Urothelium cell line (cell line): ENCODE results near the gene DUOX2.
"Not testable (repeated sequence)": the region's sequence is repeated elsewhere in the genome, so short reads cannot be mapped to it uniquely, and the experiment has no call there.

Experiments
- DNase-seq: peaks from one replicate; pipeline ENCODE4 v3.0.0; 2011; ENCODE audit warnings: low spot score, mixed read lengths
- FAIRE-seq: peaks from 2 replicates; lab custom pipeline; 2011; peaks lifted over from hg19 to GRCh38; lab: Jason Lieb, UNC

The DUOX2 gene

GRCh38 chr15:45120081-45120972 lies 6.4 kb upstream of the DUOX2 start:
- FAIRE-seq = no peak
- DNase-seq = no peak

- FAIRE-seq (no peak), DNase-seq (no peak)
Observed at GRCh38 chr15:45118996-45119395, 5.0 kb upstream of the DUOX2 start.

GRCh38 chr15:45118131-45118588 lies 4.2 kb upstream of the DUOX2 start:
- FAIRE-seq = peak; percentile 61

GRCh38 chr15:45117308-45118130 lies 3.5 kb upstream of the DUOX2 start:
- DNase-seq (no peak), FAIRE-seq (no peak)

More at GRCh38 chr15:45118131-45118588, 4.2 kb upstream of the DUOX2 start:
- peak; percentile 91 for DNase-seq

- no peak for DNase-seq
- no peak for FAIRE-seq
Observed at GRCh38 chr15:45116482-45117307, 2.7 kb upstream of the DUOX2 start.

- no peak for FAIRE-seq
- DNase-seq = no peak
Observed at GRCh38 chr15:45116006-45116481, 2.1 kb upstream of the DUOX2 start.

GRCh38 chr15:45115312-45115820 lies 1.4 kb upstream of the DUOX2 start:
- FAIRE-seq (no peak), DNase-seq (no peak)

GRCh38 chr15:45114751-45115085 lies 746 bp upstream of the DUOX2 start:
- no peak for DNase-seq
- FAIRE-seq = no peak

- DNase-seq = no peak
Observed at GRCh38 chr15:45113380-45113990, 487 bp downstream of the DUOX2 start.

GRCh38 chr15:45112591-45113379 lies 1.2 kb downstream of the DUOX2 start:
- FAIRE-seq = no peak

More at GRCh38 chr15:45113380-45113990, 487 bp downstream of the DUOX2 start:
- no peak for FAIRE-seq

GRCh38 chr15:45112143-45112590 lies 1.8 kb downstream of the DUOX2 start:
- DNase-seq (no peak), FAIRE-seq (no peak)

More at GRCh38 chr15:45112591-45113379, 1.2 kb downstream of the DUOX2 start:
- DNase-seq = no peak

- DNase-seq (no peak), FAIRE-seq (no peak)
Observed at GRCh38 chr15:45111390-45112142, 2.4 kb downstream of the DUOX2 start.

- DNase-seq (no peak), FAIRE-seq (no peak)
Observed at GRCh38 chr15:45110256-45110820, 3.6 kb downstream of the DUOX2 start.

- no peak for DNase-seq
- no peak for FAIRE-seq
Observed at GRCh38 chr15:45107941-45108630, 5.9 kb downstream of the DUOX2 start.

- DNase-seq = no peak
- no peak for FAIRE-seq
Observed at GRCh38 chr15:45106002-45106790, 7.8 kb downstream of the DUOX2 start.

- DNase-seq (no peak), FAIRE-seq (no peak)
Observed at GRCh38 chr15:45105586-45105985, 8.4 kb downstream of the DUOX2 start.

GRCh38 chr15:45104170-45104569 lies 9.8 kb downstream of the DUOX2 start:
- DNase-seq = not testable (repeated sequence)
- FAIRE-seq = peak; percentile 58
